OCI-LY7 (cell line): ENCODE data around the gene KIF22. TPM values are rescaled to one million over a fixed set of nuclear protein-coding genes. Genes with fewer than 3 reads are reported as not detected.

Source experiments
- BruUV-seq: library from RNA; stranded (reverse); fragments of 400-500 nt; replicated peaks from 2 replicates; lab custom pipeline; 2021; lab: Mats Ljungman, UMichigan
- CTCF ChIA-PET: fragments of 300-600 bp; sonication (Branson Sonifier 250); formaldehyde crosslinking; loops from one replicate; lab custom pipeline; 2022; ENCODE audit warnings: antibody characterized with exemption; ENCODE audit not compliant: unreplicated experiment; lab: Charles Lee
- POLR2A ChIA-PET: fragments of 300-600 bp; sonication (Branson Sonifier 250); formaldehyde crosslinking; loops from one replicate; lab custom pipeline; 2022; ENCODE audit warnings: antibody characterized with exemption; lab: Charles Lee
- DNase-seq: peaks from one replicate; pipeline ENCODE4 v3.0.0-alpha.2; 2015; ENCODE audit warnings: low spot score
- H2AFZ ChIP-seq: fragments of 200-600 bp; sonication (generic), shearing (Covaris generic); 2 replicates; pipeline ENCODE4 v1.6.1; 2014; ENCODE audit warnings: mild to moderate bottlenecking, antibody characterized with exemption, low read length, moderate library complexity
- H3K27ac ChIP-seq: fragments of 200-600 bp; sonication (generic); 2 replicates; pipeline ENCODE4 v1.5.1; 2014; ENCODE audit warnings: mixed run types, low read depth, mild to moderate bottlenecking, moderate library complexity, low read length, inconsistent platforms; ENCODE audit not compliant: poor library complexity, severe bottlenecking
- H3K36me3 ChIP-seq: fragments of 200-600 bp; sonication (generic); 2 replicates; pipeline ENCODE4 v1.6.1; 2014; ENCODE audit warnings: mild to moderate bottlenecking, antibody characterized with exemption, low read length, moderate library complexity, mixed read lengths; ENCODE audit not compliant: insufficient read depth
- H3K4me1 ChIP-seq: fragments of 200-600 bp; sonication (generic); 2 replicates; pipeline ENCODE4 v1.5.1; 2014; ENCODE audit warnings: mild to moderate bottlenecking, low read length; ENCODE audit not compliant: insufficient read depth, poor library complexity, severe bottlenecking
- H3K4me2 ChIP-seq: fragments of 200-600 bp; sonication (generic); 2 replicates; pipeline ENCODE4 v1.6.1; 2014; ENCODE audit warnings: mild to moderate bottlenecking, low read length
- H3K4me3 ChIP-seq: fragments of 200-600 bp; sonication (generic); 2 replicates; pipeline ENCODE4 v1.5.1; 2014; ENCODE audit warnings: mild to moderate bottlenecking, low read depth, low read length; ENCODE audit not compliant: poor library complexity, severe bottlenecking
- H3K79me2 ChIP-seq: fragments of 200-600 bp; sonication (generic); 2 replicates; pipeline ENCODE4 v1.6.1; 2016; ENCODE audit warnings: low read depth, mild to moderate bottlenecking, low read length, moderate library complexity, mixed read lengths; ENCODE audit not compliant: insufficient read depth
- H3K9me2 ChIP-seq: fragments of 200-600 bp; sonication (generic); 2 replicates; pipeline ENCODE4 v1.6.1; 2016; ENCODE audit warnings: mild to moderate bottlenecking, low read length, mixed read lengths; ENCODE audit not compliant: insufficient read depth
- H3K9me3 ChIP-seq: fragments of 200-600 bp; sonication (generic); 2 replicates; pipeline ENCODE4 v1.6.1; 2014; ENCODE audit warnings: mild to moderate bottlenecking, mixed run types, low read length, mixed read lengths
- H4K20me1 ChIP-seq: fragments of 200-600 bp; sonication (generic); 2 replicates; pipeline ENCODE4 v1.6.1; 2014; ENCODE audit warnings: mild to moderate bottlenecking, antibody characterized with exemption, low read length, moderate library complexity, mixed read lengths; ENCODE audit not compliant: insufficient read depth
- CTCF ChIP-seq: fragments of 200-600 bp; sonication (generic); conservative IDR thresholded peaks from 2 replicates; pipeline ENCODE4 v1.5.1; 2014; ENCODE audit warnings: mild to moderate bottlenecking, antibody characterized with exemption, low read length, moderate library complexity, mixed read lengths
- EZH2phosphoT487 ChIP-seq: fragments of 200-600 bp; sonication (generic); IDR thresholded peaks from 2 replicates; pipeline ENCODE4 v1.6.1; 2018; ENCODE audit warnings: low read depth, borderline replicate concordance, mild to moderate bottlenecking, mixed run types, antibody characterized with exemption, low read length, moderate library complexity, mixed read lengths
- intact Hi-C: fragments of 100-400 bp; cut with micrococcal nuclease; formaldehyde crosslinking; loops from one replicate; pipeline ENCODE4 v1.10.0; 2022; ENCODE audit not compliant: unreplicated experiment
- total RNA-seq, 2 experiments: library from RNA; depleted of rRNA in 1 of 2; stranded (reverse); fragments of >200 nt in 1 of 2; shearing (Covaris generic) in 1 of 2; gene quantifications; 2 replicates each; pipeline ENCODE4 v1.2.3, GENCODE V29; 2014 to 2022

KIF22 gene
- total RNA-seq, 2 experiments from 2014 or later: 232 to 339 TPM

- CTCF ChIA-PET: no interaction called here
- no TSS peak for BruUV-seq
- no peak for TF ChIP-seq CTCF
- TF ChIP-seq EZH2phosphoT487: no peak
- POLR2A ChIA-PET: interaction anchor here (0.6 to 0.7 kb wide), 2 partner anchors 117 to 982 kb away, joined by 3 to 8 read pairs; no protein-coding TSS in a partner anchor
- H3K9me2 ChIP-seq: no peaks in the 10 kb centered on the region
- no peaks in the 10 kb centered on the region for H3K4me1 ChIP-seq
- no peak overlapping the region for H2AFZ ChIP-seq
- no peak overlapping the region for H3K4me3 ChIP-seq
- no peaks in the 10 kb centered on the region for H3K79me2 ChIP-seq
- intact Hi-C loops: no loop called here
- H3K27ac ChIP-seq: no peak overlapping the region
- H3K4me2 ChIP-seq: no peak overlapping the region
- DNase-seq: no peak
- H4K20me1 ChIP-seq: no peaks in the 10 kb centered on the region
- no peaks in the 10 kb centered on the region for H3K36me3 ChIP-seq
- H3K9me3 ChIP-seq: no peaks in the 10 kb centered on the region
Measured at GRCh38 chr16:29844575-29845331, 54.2 kb downstream of the KIF22 start.

- H4K20me1 ChIP-seq: no peaks in the 10 kb centered on the region
- no peak overlapping the region for H3K4me3 ChIP-seq
- H3K4me1 ChIP-seq: no peaks in the 10 kb centered on the region
- no peak overlapping the region for H3K27ac ChIP-seq
- DNase-seq: no peak
- H2AFZ ChIP-seq: no peak overlapping the region
- TF ChIP-seq EZH2phosphoT487: no peak
- TF ChIP-seq CTCF: no peak
- BruUV-seq: no TSS peak
- H3K79me2 ChIP-seq: no peaks in the 10 kb centered on the region
- intact Hi-C loops: no loop called here
- no peaks in the 10 kb centered on the region for H3K36me3 ChIP-seq
- no peak overlapping the region for H3K4me2 ChIP-seq
- no peaks in the 10 kb centered on the region for H3K9me2 ChIP-seq
- CTCF ChIA-PET: no interaction called here
- no peaks in the 10 kb centered on the region for H3K9me3 ChIP-seq
- POLR2A ChIA-PET: interaction anchor here (0.6 to 0.7 kb wide), 2 partner anchors 116 to 246 kb away, joined by 7 to 8 read pairs; no protein-coding TSS in a partner anchor
Measured at GRCh38 chr16:29845656-29846055, 55.1 kb downstream of the KIF22 start.
